Ramos (cell line): Measurements from ENCODE around the gene IL2RG.

Experiments used
- in situ Hi-C: fragments of 300-500 bp; cut with MboI; formaldehyde crosslinking; loops from one replicate; pipeline ENCODE4 v1.14.3; 2022; ENCODE audit warnings: low sequenced_read_pairs; ENCODE audit not compliant: unreplicated experiment

The IL2RG gene

GRCh38 chrX:71082124-71082647 is 29.2 kb downstream of the IL2RG start:
- in situ Hi-C loops = no loop called here

DNA sequence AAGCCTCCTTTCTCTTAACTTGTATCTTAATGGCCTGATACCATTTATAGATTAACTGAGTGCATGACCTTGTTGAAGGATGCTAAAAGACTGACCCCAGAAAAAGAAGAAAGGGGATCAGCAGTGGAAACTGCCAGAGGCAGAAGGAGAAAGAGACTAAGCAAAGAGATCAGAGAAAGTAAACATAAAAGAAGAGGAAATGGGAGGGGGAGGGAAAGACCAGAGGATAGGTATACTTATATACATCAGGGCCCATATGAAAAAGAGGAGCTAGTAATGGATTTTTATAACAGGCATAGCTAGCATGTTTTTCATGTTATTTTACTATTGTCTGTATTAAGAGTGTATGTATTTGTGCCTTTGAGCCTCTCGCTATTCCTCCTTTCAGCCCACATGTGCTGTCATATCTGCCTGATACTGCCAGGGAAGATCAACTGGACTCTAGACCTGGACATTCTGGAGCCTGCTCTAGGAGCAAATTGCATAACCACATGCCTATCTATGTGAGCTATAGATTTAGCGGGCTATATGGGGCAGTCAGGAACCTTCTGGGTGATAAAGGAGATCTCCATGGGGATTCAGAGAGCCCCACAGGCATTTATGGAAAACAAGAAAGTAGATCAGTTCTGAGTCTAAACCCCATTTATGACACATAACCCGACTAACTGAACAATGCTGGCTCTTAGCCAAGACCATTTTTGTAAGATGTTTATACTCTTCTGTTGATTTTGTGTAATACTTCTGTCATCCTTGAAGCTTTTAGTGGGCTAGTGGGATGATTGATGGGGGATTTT is 29.9 kb downstream of the IL2RG start:
- in situ Hi-C loops = no loop called here

DNA sequence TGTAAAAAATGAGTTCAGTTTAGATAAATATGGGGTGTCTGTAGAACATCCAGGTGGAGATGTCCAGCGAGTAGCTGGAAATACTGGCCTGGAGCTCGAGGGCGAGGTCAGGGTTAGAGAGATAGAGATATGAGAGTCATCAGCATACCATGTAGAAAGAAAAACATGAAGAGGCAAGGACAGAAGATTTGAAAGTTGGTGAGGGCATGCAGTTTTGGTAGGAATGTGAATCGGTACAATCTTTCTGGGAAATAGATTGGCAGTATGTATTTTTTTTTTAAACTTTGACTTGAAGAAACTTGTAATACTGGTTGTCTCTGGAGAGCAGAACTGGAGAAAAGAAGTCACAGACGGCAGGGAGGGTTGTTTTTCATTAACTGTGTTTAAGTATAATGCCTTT is 40.8 kb downstream of the IL2RG start:
- in situ Hi-C loops = no loop called here

- in situ Hi-C loops = no loop called here
Measured at GRCh38 chrX:71068044-71068918, 43.1 kb downstream of the IL2RG start, which contains the start of gene SNX12. TSS of gene SNX12 (minus strand) at chrX:71068334. CDS start at chrX:71068306, 28 bp downstream.

GRCh38 chrX:71067712-71068043 is 43.7 kb downstream of the IL2RG start:
- in situ Hi-C loops = no loop called here

DNA sequence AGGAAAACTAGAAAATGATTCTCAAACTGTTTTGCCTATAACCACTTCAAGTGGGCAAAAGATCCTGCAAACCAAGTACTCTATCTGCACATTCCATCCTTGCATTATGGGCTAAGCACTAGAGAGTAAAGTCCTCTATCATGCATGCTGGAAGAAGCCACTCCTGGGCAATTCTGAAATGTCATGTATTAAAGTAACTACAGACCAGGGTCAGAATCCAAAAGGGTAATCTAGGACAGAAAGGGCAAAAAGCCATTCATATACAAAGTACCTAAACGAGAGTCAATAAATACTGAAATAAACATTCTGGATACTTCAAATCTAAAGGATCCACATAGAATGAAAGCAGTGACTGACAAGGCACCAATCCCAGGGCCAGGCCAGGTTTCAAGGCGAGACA is 44.3 kb downstream of the IL2RG start:
- in situ Hi-C loops = no loop called here

DNA sequence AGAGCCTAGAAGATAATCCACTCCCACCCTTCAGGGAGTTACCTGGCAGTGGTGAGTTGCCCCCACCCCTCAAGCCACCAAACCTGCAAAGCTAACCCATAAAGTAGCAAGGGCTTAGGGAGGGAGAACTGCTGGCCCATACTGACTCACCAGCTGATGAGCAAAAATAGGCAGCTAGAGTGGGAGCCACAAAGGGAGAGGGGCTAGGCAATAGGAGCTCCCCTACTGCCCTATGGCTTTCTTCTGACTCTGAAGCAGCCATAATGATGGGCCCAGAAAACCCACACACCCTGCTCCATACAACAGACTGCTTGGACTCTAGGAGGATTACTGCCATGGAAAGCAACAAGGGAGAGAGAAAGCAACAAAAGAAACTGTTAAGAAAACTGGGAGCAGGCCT is 51.2 kb downstream of the IL2RG start:
- in situ Hi-C loops = no loop called here

DNA sequence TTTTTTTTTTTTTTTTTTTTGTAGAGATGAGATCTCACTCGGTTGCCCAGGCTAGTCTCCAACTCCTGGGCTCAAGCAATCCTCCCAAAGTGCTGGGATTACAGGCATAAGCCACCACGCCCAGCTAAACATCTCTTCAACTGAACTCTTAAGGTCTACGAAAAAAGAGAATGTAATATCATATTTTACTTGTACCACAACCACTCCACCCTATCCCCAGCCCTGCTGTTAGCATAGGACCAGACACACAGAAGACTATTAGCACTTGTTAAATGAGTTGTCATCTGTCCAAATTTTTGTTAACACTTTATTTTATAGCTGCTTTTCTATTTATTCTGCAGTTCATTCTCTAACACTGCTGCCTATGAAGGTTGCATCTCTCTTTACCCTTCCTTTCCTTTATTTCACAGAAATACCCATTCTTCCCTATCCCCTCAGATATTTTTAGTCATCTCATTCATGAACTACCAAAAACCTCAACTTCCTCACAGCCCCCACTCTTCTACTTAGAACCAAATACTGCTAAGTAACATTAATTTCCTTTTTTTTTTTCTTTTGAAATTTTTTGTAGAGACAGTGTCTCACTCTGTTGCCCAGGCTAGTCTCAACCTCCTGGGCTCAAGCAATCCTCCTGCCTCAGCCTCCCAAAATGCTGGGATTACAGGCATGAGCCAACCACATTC is 53.4 kb downstream of the IL2RG start:
- in situ Hi-C loops = no loop called here
